ENCODE results near the gene HGD.

Gene HGD

DNA sequence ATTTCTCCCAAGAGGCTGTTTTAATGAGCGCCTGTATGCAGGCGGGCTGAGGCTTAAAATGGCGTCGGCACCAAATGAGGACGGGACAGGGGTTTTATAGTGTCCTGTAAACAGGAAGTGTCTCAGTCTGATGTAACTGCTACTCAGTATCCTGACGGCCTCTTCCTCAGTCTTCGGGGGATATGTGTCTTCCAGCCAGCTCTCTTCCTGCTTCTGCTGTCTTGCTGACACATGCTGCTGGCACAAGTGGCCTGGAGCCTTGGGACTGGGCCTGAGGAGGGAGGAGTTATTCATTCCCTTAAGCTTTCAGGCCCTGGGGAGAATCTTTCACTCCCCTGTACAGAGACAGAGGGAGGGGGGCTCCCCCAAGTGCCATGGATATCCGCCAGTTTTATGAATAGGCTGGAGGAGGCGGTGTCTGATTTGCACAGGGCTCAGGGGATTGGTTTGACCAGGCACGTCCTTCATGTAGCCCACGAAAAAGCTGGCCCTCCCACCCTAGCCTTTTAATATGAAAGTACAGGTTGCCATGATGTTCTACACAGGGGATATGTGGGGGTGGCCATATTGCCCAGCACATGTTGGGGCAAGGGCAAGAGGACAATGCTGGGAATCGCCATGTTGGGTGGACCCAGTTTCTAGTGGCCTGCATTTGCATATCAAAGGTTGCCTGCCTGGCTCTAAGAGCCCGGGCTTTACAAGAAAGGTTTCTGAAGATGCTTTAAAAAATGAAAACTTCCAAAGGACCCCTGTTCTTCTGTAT, 66.0 kb downstream of the HGD start:
- Histone ChIP-seq H3K9me3 (no peaks in the 10 kb centered on the region; the same call in 1 of the 2 replicates), H3K36me3 (no peaks in the 10 kb centered on the region), H3K27ac (peak overlapping the region; percentile 30; the same call in 1 of the 2 replicates), H3K4me1 (peaks cover 7% of the 10 kb centered on the region), H4K20me1 (no peaks in the 10 kb centered on the region), H3K4me2 (0 out of 2 replicates have a peak overlapping the region, but pooled peaks have one; percentile 18), H3K4me3 (no peak overlapping the region), H3K27me3 (no peaks in the 10 kb centered on the region), H3K9ac (no peak overlapping the region)
- no peak for TF ChIP-seq Cebpa-rat (IDR thresholded peaks at IDR 0.05)

DNA sequence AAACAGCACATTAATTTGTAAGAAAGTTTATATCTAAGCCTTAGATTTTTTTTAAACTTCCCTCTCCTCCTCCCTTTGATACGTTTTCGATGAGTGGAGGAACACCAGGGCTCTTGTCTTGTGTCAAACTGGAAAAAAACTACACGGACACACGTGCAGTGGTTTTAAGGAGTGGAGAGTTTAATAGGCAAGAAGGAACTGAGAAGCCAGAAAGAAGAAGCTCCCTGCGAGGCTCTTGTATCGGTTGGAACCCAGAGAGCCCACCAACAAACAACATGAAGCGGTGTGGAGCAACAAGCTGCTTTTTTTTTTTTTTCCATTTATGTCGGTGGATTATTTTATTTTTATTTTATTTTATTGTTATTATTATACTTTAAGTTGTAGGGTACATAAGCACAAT, 67.3 kb downstream of the HGD start:
- Histone ChIP-seq H3K27ac (no peak overlapping the region), H4K20me1 (no peaks in the 10 kb centered on the region), H3K9ac (no peak overlapping the region), H3K4me1 (peaks cover 7% of the 10 kb centered on the region), H3K9me3 (no peaks in the 10 kb centered on the region; the same call in 1 of the 2 replicates), H3K4me2 (no peak overlapping the region), H3K27me3 (no peaks in the 10 kb centered on the region), H3K4me3 (no peak overlapping the region), H3K36me3 (no peaks in the 10 kb centered on the region)
- TF ChIP-seq Cebpa-rat (IDR thresholded peaks at IDR 0.05) = no peak

DNA sequence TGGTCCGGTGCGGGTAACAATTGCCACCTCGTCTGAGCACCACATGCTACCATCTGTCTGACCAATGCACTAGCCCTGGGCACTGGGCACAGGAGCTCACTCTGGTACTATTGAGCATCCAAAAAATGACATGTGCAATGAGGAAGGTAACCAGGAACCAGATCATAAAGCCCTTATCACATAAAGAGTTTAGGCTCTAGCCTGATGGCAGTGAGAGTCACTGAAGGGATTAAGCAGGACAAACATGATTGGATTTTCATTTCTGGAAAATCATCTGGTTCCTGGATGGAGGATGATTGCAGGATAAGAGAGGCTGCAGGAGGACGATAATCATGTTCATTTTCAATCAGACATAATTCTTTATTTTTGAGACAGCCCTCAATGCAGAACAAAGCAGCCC, 73.5 kb downstream of the HGD start:
- H3K4me2 ChIP-seq = no peak overlapping the region
- no peaks in the 10 kb centered on the region for H3K9me3 ChIP-seq
- H3K36me3 ChIP-seq = peaks cover 5% of the 10 kb centered on the region
- no peaks in the 10 kb centered on the region for H3K4me1 ChIP-seq
- no peak overlapping the region for H3K9ac ChIP-seq
- TF ChIP-seq Cebpa-rat (IDR thresholded peaks at IDR 0.05) = no peak
- H3K27me3 ChIP-seq = no peaks in the 10 kb centered on the region
- 0 out of 2 replicates have a peak, but pooled peaks cover 2% of the 10 kb centered on the region for H4K20me1 ChIP-seq
- H3K27ac ChIP-seq = no peak overlapping the region
- H3K4me3 ChIP-seq = no peak overlapping the region

DNA sequence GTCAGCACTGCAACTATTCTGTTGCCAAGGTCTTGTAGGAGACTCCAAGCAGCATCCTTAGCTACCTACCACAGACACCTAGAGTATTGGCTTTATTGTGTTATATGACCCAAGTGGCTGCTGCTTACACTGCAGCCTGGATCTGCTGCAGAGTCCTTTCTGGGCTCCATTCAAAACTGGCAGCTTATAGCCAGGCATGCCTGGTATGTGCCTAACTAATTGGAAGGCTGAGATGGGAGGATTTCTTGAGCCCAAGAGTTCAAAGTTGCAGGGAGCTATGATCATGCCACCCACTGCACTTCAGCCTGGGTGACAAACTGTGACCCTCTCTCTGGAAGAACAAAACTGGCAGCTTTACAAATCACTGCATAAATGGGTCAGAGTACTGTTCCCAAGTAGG, 77.3 kb downstream of the HGD start:
- Histone ChIP-seq H3K27ac (no peak overlapping the region), H3K27me3 (no peaks in the 10 kb centered on the region), H3K9me3 (no peaks in the 10 kb centered on the region), H3K4me3 (no peak overlapping the region), H4K20me1 (peaks cover 38% of the 10 kb centered on the region), H3K36me3 (peaks cover 39% of the 10 kb centered on the region), H3K4me1 (no peaks in the 10 kb centered on the region), H3K9ac (no peak overlapping the region), H3K4me2 (no peak overlapping the region)
- TF ChIP-seq Cebpa-rat (IDR thresholded peaks at IDR 0.05) = no peak

DNA sequence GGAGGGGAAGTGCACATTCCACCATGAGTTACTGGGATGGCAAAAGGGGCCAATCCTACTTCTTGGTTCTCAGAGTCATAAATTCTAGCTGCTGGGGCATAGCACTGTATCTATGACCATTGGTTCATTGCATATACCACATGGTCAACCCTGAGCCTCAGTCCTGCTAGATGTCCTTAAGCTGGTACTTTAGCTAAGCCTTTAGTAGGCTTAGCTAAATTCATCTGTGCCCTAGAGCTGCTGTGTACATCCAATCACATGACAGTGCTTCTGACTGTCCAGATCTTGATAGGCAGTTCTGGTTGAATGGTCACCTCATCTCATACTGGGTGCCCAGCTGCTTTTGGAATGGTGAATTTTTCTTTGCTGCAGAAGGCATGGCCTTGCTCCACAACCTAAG, 77.7 kb downstream of the HGD start:
- Histone ChIP-seq H3K9ac (no peak overlapping the region), H3K36me3 (peaks cover 44% of the 10 kb centered on the region), H3K27me3 (no peaks in the 10 kb centered on the region), H4K20me1 (peaks cover 42% of the 10 kb centered on the region), H3K9me3 (no peaks in the 10 kb centered on the region), H3K4me3 (no peak overlapping the region), H3K4me1 (peaks cover 3% of the 10 kb centered on the region), H3K27ac (no peak overlapping the region), H3K4me2 (no peak overlapping the region)
- no peak for TF ChIP-seq Cebpa-rat (IDR thresholded peaks at IDR 0.05)

DNA sequence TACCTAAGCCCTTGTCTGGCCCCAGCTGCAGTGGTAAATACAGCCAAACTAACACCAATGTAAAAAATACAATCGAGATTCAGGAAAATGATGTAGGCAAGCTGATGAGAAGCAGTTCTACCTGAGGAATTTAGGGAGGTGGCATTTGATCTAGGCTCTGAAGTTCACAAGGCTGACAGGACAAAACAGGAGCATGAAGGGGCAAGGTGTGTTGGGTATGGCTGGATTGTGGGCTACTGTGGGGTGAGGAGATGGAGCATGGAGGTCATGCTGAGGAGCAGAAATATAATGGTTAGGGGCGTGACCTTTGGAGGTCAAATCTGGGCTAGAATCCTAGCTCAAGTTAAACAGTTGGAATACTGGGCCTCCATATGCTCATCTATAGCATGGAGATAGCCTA, 79.4 kb downstream of the HGD start:
- Histone ChIP-seq H3K4me2 (no peak overlapping the region), H3K4me1 (peaks cover 20% of the 10 kb centered on the region), H3K9ac (no peak overlapping the region), H4K20me1 (peaks cover 59% of the 10 kb centered on the region), H3K9me3 (no peaks in the 10 kb centered on the region), H3K27me3 (no peaks in the 10 kb centered on the region), H3K4me3 (no peak overlapping the region), H3K36me3 (peaks cover 60% of the 10 kb centered on the region), H3K27ac (no peak overlapping the region)
- TF ChIP-seq Cebpa-rat (IDR thresholded peaks at IDR 0.05) = no peak

DNA sequence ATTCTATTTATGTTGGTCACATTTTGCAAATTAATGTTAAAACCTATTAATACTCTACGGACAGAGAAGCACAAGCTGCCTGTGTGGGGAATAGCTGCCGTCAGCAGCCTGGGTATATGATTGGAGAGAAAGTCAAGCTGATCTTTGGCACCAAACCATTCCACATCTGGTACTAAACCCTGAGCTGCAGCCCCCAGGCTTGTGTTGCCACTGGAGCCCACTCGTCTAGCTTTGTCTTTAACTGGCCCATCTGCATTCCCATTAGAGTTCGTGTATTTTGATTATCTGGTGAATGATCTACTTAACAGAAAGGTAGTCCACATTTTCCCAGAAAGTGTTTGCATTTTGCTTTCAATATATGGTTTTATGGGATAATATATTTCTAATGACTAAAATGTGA, 80.5 kb downstream of the HGD start:
- H3K36me3 ChIP-seq = peaks cover 64% of the 10 kb centered on the region
- no peak for TF ChIP-seq Cebpa-rat (IDR thresholded peaks at IDR 0.05)

DNA sequence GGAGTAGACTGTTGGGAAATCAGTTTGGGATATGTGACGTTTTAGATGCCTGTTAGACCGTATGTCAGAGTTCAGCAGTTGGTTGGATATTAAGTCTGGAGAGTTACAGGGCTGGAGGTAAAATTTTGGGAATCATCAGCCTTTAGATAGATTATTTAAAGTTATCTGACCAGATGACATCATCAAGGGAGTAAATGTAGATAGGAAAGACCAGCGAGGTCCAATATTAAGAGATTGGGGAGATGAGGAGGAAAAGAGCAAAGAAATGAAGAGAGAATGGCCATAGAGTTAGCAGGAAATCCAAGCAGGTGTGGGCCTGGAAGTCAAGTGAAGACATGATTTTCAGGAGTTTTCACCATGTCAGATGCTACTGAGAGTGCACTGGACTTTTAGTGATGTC, 82.8 kb downstream of the HGD start:
- no peaks in the 10 kb centered on the region for H3K9me3 ChIP-seq
- H3K4me2 ChIP-seq = peak overlapping the region; percentile 89
- H3K27me3 ChIP-seq = no peaks in the 10 kb centered on the region
- peaks cover 28% of the 10 kb centered on the region for H3K4me1 ChIP-seq
- H3K9ac ChIP-seq = no peak overlapping the region
- H4K20me1 ChIP-seq = peaks cover 65% of the 10 kb centered on the region
- no peak for TF ChIP-seq Cebpa-rat (IDR thresholded peaks at IDR 0.05)
- H3K27ac ChIP-seq = no peak overlapping the region
- H3K4me3 ChIP-seq = no peak overlapping the region
- peaks cover 64% of the 10 kb centered on the region for H3K36me3 ChIP-seq

More for the DNA sequence above, 80.5 kb downstream of the HGD start:
- Histone ChIP-seq H3K4me2 (no peak overlapping the region), H3K4me3 (no peak overlapping the region), H3K27ac (no peak overlapping the region), H4K20me1 (peaks cover 65% of the 10 kb centered on the region), H3K9ac (no peak overlapping the region), H3K9me3 (no peaks in the 10 kb centered on the region), H3K4me1 (peaks cover 28% of the 10 kb centered on the region), H3K27me3 (no peaks in the 10 kb centered on the region)

DNA sequence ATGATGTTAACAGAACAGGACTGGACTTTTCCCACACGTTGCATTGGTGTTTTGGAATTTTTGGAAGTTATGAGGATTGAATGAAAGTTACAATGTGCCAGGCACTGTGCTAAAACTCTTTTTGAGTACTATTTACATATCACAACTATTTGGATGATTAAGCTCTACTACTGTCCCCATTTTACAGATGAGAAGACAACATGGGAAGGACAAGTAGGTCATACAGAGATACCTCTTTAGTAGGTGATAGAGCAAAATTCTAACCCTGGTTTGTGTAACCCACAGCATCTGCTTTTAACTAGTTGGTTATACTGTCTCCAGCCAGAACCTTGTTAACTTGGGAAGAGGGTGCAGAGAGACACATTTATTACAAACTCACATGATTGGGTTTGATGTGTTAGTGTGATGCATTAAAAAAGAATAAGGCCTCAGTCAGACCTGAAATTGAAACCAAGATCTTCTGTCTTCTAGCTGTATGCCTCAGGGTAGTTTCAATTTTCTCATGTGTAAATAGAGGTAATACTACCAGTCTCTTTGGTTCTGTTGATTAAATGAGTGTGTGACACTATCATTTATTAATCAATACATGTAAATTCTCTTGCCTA, 84.5 kb downstream of the HGD start:
- Histone ChIP-seq H3K27ac (no peak overlapping the region), H3K36me3 (peaks cover 50% of the 10 kb centered on the region), H4K20me1 (peaks cover 54% of the 10 kb centered on the region), H3K4me1 (peaks cover 28% of the 10 kb centered on the region), H3K4me2 (peak overlapping the region; percentile 89), H3K4me3 (peak overlapping the region; percentile 86), H3K27me3 (no peaks in the 10 kb centered on the region), H3K9ac (peak overlapping the region; percentile 63; the same call in 1 of the 2 replicates), H3K9me3 (no peaks in the 10 kb centered on the region)
- no peak for TF ChIP-seq Cebpa-rat (IDR thresholded peaks at IDR 0.05)

DNA sequence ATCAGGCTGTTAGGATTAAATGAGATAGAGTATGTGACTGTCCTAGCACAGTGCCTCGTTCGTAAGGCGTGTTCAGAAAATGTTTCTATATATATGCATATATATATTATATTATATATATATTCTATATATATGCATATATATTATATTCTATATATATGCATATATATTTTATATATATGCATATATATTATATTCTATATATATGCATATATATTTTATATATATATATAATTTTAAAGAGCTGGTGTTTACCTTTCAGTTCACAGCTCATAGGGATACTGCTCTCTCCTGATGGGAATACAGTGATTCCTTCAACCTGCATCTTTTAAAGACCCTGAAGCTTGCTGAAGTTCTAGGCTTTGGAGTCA, 85.2 kb downstream of the HGD start:
- no peaks in the 10 kb centered on the region for H3K9me3 ChIP-seq
- TF ChIP-seq Cebpa-rat (IDR thresholded peaks at IDR 0.05) = no peak
- H3K4me2 ChIP-seq = peak overlapping the region; percentile 89
- peak overlapping the region; percentile 86 for H3K4me3 ChIP-seq
- H3K27me3 ChIP-seq = no peaks in the 10 kb centered on the region
- H3K4me1 ChIP-seq = peaks cover 28% of the 10 kb centered on the region
- H3K27ac ChIP-seq = peak overlapping the region; percentile 97
- peak overlapping the region; percentile 97 for H3K9ac ChIP-seq
- peaks cover 48% of the 10 kb centered on the region for H4K20me1 ChIP-seq
- peaks cover 43% of the 10 kb centered on the region for H3K36me3 ChIP-seq

Measured in BLaER1 (cell line).